ENCODE data around the gene SLC7A1. TPM values are rescaled to one million over a fixed set of nuclear protein-coding genes. Genes with fewer than 3 reads are reported as not detected.

Gene SLC7A1
- total and polyA plus RNA-seq, 2 of the 13 experiments (the other 11 are each of a cell fraction or from before 2014, with no cell fraction given) = 14.5 to 15.3 TPM

DNA sequence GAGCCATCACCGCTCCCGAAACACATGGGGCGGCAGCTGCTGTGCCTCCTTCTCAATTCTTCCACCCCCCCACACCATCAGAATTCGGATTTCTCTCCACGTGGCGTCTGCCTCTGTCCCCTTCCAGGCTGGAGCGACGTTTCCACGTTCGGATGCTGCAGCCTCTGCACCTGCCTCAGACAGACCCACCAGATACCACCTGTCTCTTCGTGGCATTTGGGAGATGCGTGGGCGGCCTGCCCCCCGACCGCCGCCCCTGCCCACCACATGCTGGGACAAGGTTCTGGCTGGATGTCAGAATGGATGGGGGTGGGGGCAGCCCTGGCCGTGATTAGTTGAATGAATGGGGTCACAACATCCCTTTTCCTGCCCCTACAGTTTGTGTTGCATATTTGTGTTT, 90.0 kb downstream of the SLC7A1 start:
- no peak overlapping the region for H3K4me3 ChIP-seq (replicated peaks in 1 of 3; ENCODE audit: insufficient read depth in 1 of 3, low read depth in 2 of 3, low read length in 3 of 3)
- H3K9ac ChIP-seq (ENCODE audit: insufficient read depth, low read depth, low read length) = no peak overlapping the region
- intact Hi-C loops (cut with micrococcal nuclease; ENCODE audit: unreplicated experiment) (loop anchor here (10.0 kb wide), 1 partner anchor 89 kb away; the partner anchor contains the start of gene SLC7A1), in situ Hi-C loops (cut with HindIII; ENCODE audit: extremely low pct_ligation_motif_present, low pct_unique_long_range_greater_than_20kb) (loop anchor here (5.0 to 10.0 kb wide), 2 partner anchors 202 to 609 kb away; no protein-coding TSS in a partner anchor)
- no peak overlapping the region for H3K4me2 ChIP-seq (ENCODE audit: low read depth, low read length)
- 69% methylated on average over 16 of the region's 17 CpGs for WGBS (ENCODE audit: low lambda C conversion rate)
- H2AFZ ChIP-seq (ENCODE audit: low read length) = no peak overlapping the region
- peaks cover 4% of the 10 kb centered on the region; the same call in 1 of the 2 replicates for H4K20me1 ChIP-seq (ENCODE audit: insufficient read depth, low read length)
- POLR2A ChIA-PET = no interaction called here
- CTCF ChIA-PET (ENCODE audit: low intra/inter-chr PET ratio, low total read pairs) = no interaction called here
- BruUV-seq (replicated peaks) = no TSS peak
- no peaks in the 10 kb centered on the region for H3K79me2 ChIP-seq (ENCODE audit: insufficient read depth, low read length)
- no peak for TF ChIP-seq HNF4A (CRISPR knock-in tag; IDR thresholded peaks at IDR 0.05)
- peak; percentile 62 for TF ChIP-seq RBM22 (optimal IDR thresholded peaks at IDR 0.05; ENCODE audit: low read length)
- TF ChIP-seq, protein P1, sequence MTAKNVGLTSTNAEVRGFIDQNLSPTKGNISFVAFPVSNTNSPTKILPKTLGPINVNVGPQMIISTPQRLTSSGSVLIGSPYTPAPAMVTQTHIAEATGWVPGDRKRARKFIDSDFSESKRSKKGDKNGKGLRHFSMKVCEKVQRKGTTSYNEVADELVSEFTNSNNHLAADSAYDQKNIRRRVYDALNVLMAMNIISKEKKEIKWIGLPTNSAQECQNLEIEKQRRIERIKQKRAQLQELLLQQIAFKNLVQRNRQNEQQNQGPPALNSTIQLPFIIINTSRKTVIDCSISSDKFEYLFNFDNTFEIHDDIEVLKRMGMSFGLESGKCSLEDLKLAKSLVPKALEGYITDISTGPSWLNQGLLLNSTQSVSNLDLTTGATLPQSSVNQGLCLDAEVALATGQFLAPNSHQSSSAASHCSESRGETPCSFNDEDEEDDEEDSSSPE (CRISPR knock-in tag; IDR thresholded peaks at IDR 0.05) = no peak
- TF ChIP-seq HES4 (CRISPR knock-in tag; IDR thresholded peaks at IDR 0.05; ENCODE audit: borderline replicate concordance) = no peak
- no peak for TF ChIP-seq ZKSCAN5 (CRISPR knock-in tag; IDR thresholded peaks at IDR 0.05)
- peak; percentile 53 for TF ChIP-seq POLR2G (IDR thresholded peaks at IDR 0.05; ENCODE audit: low read depth, low read length)
- H3K27ac ChIP-seq (ENCODE audit: extremely low read length, insufficient read depth, low read length) = no peak overlapping the region
- H3K9me3 ChIP-seq (ENCODE audit: low read length) = no peaks in the 10 kb centered on the region
- peaks cover 21% of the 10 kb centered on the region for H3K4me1 ChIP-seq (ENCODE audit: insufficient read depth, low read length)
- ATAC-seq (no peak), DNase-seq (ENCODE audit: low spot score) (no peak), FAIRE-seq (no peak)
- H3K36me3 ChIP-seq (replicated peaks in 1 of 2; ENCODE audit: control insufficient read depth in 1 of 2, insufficient read depth in 2 of 2, low read length in 2 of 2) = no peaks in the 10 kb centered on the region
- H3K27me3 ChIP-seq (ENCODE audit: control insufficient read depth in 1 of 2, insufficient read depth in 2 of 2, low read length in 2 of 2) = peaks cover 0 to 29% of the 10 kb centered on the region in 2 experiments; a peak in 1 of 5 replicates

- no peaks in the 10 kb centered on the region for H3K36me3 ChIP-seq (replicated peaks in 1 of 2; ENCODE audit: control insufficient read depth in 1 of 2, insufficient read depth in 2 of 2, low read length in 2 of 2)
- no peak overlapping the region for H3K4me3 ChIP-seq (replicated peaks in 1 of 3; ENCODE audit: insufficient read depth in 1 of 3, low read depth in 2 of 3, low read length in 3 of 3)
- no peak overlapping the region for H3K9ac ChIP-seq (ENCODE audit: insufficient read depth, low read depth, low read length)
- no peak overlapping the region for H3K4me2 ChIP-seq (ENCODE audit: low read depth, low read length)
- intact Hi-C loops (cut with micrococcal nuclease; ENCODE audit: unreplicated experiment) (loop anchor here (10.0 kb wide), 1 partner anchor 90 kb away; the partner anchor contains the start of gene SLC7A1), in situ Hi-C loops (cut with HindIII; ENCODE audit: extremely low pct_ligation_motif_present, low pct_unique_long_range_greater_than_20kb) (loop anchor here (5.0 to 10.0 kb wide), 2 partner anchors 203 to 610 kb away; no protein-coding TSS in a partner anchor)
- no peak for ATAC-seq
- no TSS peak for BruUV-seq (replicated peaks)
- peaks cover 0 to 29% of the 10 kb centered on the region in 2 experiments; a peak in 1 of 5 replicates for H3K27me3 ChIP-seq (ENCODE audit: control insufficient read depth in 1 of 2, insufficient read depth in 2 of 2, low read length in 2 of 2)
- FAIRE-seq = no peak
- peaks cover 21% of the 10 kb centered on the region for H3K4me1 ChIP-seq (ENCODE audit: insufficient read depth, low read length)
- H3K9me3 ChIP-seq (ENCODE audit: low read length) = no peaks in the 10 kb centered on the region
- no peaks in the 10 kb centered on the region for H3K79me2 ChIP-seq (ENCODE audit: insufficient read depth, low read length)
- CTCF ChIA-PET (ENCODE audit: low intra/inter-chr PET ratio, low total read pairs) = no interaction called here
- no peak for DNase-seq (ENCODE audit: low spot score)
- no peak overlapping the region for H2AFZ ChIP-seq (ENCODE audit: low read length)
- TF ChIP-seq, protein P2, sequence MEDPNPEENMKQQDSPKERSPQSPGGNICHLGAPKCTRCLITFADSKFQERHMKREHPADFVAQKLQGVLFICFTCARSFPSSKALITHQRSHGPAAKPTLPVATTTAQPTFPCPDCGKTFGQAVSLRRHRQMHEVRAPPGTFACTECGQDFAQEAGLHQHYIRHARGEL (CRISPR knock-in tag; IDR thresholded peaks at IDR 0.05) = no peak
- TF ChIP-seq ZNF282 (IDR thresholded peaks at IDR 0.05; ENCODE audit: partially characterized antibody) = no peak
- no peak for TF ChIP-seq HOXA9 (CRISPR knock-in tag; IDR thresholded peaks at IDR 0.05; ENCODE audit: borderline replicate concordance)
- no peak for TF ChIP-seq KDM6A (CRISPR knock-in tag; IDR thresholded peaks at IDR 0.05; ENCODE audit: low read depth)
- TF ChIP-seq MEIS1 (CRISPR knock-in tag; IDR thresholded peaks at IDR 0.05; ENCODE audit: borderline replicate concordance) = no peak
- no peak for TF ChIP-seq MED1 (CRISPR knock-in tag; IDR thresholded peaks at IDR 0.05)
- TF ChIP-seq ZNF660 (CRISPR knock-in tag; IDR thresholded peaks at IDR 0.05; ENCODE audit: borderline replicate concordance, low read depth) = no peak
- TF ChIP-seq CHD2 (IDR thresholded peaks at IDR 0.05; ENCODE audit: low read depth, low read length) = no peak
- no peak for TF ChIP-seq ZNF704 (CRISPR knock-in tag; IDR thresholded peaks at IDR 0.05; ENCODE audit: borderline replicate concordance)
- TF ChIP-seq MXD1 (CRISPR knock-in tag; IDR thresholded peaks at IDR 0.05) = no peak
- WGBS (ENCODE audit: low lambda C conversion rate) = 67% methylated on average over 2 of the region's 15 CpGs
- H3K27ac ChIP-seq (ENCODE audit: extremely low read length, insufficient read depth, low read length) = no peak overlapping the region
- peaks cover 4% of the 10 kb centered on the region; the same call in 1 of the 2 replicates for H4K20me1 ChIP-seq (ENCODE audit: insufficient read depth, low read length)
- POLR2A ChIA-PET = no interaction called here
Measured at GRCh38 chr13:29504691-29505090, 90.8 kb downstream of the SLC7A1 start.
